ENCODE results near the gene BEND7.

- TF ChIP-seq TAF7 (optimal IDR thresholded peaks at IDR 0.05; ENCODE audit: borderline replicate concordance, low read depth, low read length) = no peak
- TF ChIP-seq, protein P1, sequence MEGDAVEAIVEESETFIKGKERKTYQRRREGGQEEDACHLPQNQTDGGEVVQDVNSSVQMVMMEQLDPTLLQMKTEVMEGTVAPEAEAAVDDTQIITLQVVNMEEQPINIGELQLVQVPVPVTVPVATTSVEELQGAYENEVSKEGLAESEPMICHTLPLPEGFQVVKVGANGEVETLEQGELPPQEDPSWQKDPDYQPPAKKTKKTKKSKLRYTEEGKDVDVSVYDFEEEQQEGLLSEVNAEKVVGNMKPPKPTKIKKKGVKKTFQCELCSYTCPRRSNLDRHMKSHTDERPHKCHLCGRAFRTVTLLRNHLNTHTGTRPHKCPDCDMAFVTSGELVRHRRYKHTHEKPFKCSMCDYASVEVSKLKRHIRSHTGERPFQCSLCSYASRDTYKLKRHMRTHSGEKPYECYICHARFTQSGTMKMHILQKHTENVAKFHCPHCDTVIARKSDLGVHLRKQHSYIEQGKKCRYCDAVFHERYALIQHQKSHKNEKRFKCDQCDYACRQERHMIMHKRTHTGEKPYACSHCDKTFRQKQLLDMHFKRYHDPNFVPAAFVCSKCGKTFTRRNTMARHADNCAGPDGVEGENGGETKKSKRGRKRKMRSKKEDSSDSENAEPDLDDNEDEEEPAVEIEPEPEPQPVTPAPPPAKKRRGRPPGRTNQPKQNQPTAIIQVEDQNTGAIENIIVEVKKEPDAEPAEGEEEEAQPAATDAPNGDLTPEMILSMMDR (IDR thresholded peaks at IDR 0.05; ENCODE audit: control extremely low read depth in 1 of 3, insufficient read depth in 1 of 3, low read depth in 1 of 3, low read length in 3 of 3) = no peak
- no peak for TF ChIP-seq EZH2 (IDR thresholded peaks at IDR 0.05; ENCODE audit: low read depth, low read length, severe bottlenecking)
- no peak for TF ChIP-seq TAF1 (IDR thresholded peaks at IDR 0.05; ENCODE audit: low read depth, low read length)
- no peak for TF ChIP-seq CEBPB (IDR thresholded peaks at IDR 0.05; ENCODE audit: low read depth, low read length)
Measured at GRCh38 chr10:13453896-13454295, 74.9 kb downstream of the BEND7 start.
